Gastroesophageal sphincter (tissue), 3 donors: ENCODE data around the gene IRF8.

ENCODE experiments used
- EP300 ChIP-seq: sonication (generic); formaldehyde crosslinking; IDR thresholded peaks from one replicate; pipeline ENCODE4 v1.6.1; 2017; ENCODE audit warnings: antibody characterized with exemption, mild to moderate bottlenecking
- POLR2A ChIP-seq, 2 donors: fragments of 450-650 bp; IDR thresholded peaks; one replicate each; pipeline ENCODE4 v1.6.1; 2017; ENCODE audit warnings: antibody characterized with exemption in 2 of 2, mild to moderate bottlenecking in 2 of 2, moderate library complexity in 1 of 2
- POLR2AphosphoS5 ChIP-seq: sonication (generic); formaldehyde crosslinking; IDR thresholded peaks from one replicate; pipeline ENCODE4 v1.6.1; 2017; ENCODE audit warnings: antibody characterized with exemption
- TF ChIP-seq, protein P1 (sequence below), 4 experiments: fragments of 200-600 bp in 2 of 4; fragments of 450-650 bp in 2 of 4; sonication (generic) in 1 of 4; IDR thresholded peaks; one replicate each; pipeline ENCODE4 v1.5.1; 2017 to 2019; ENCODE audit warnings: antibody characterized with exemption in 4 of 4, mild to moderate bottlenecking in 2 of 4, moderate library complexity in 2 of 4

DNA sequence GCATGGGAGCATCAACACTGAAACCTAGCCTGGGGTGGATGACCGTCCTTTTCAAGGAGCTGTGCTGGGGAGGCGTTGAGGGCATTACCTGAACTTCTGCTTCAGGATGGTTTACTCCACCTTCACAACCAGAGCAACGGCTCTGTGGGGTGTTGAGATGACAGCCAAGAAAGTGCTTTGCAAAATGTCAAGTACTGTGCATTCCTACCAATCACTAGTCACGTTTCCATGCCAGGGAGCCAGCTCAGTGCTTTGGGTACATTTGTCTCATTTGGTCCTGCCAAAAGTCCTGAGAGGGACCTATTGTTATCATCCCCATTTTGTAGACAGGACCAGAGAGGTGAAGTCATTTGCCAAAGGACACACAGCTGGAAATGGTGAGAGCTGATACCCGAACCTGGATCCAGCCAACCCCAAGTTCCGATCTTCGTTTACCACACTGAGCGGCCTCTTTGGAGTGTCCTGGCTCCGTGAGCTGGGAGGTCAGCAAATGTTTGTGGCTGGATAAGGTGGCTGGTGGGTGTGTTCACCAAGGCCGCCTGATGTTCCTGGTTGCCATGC is 61.6 kb downstream of the IRF8 start:
- TF ChIP-seq, protein P1, sequence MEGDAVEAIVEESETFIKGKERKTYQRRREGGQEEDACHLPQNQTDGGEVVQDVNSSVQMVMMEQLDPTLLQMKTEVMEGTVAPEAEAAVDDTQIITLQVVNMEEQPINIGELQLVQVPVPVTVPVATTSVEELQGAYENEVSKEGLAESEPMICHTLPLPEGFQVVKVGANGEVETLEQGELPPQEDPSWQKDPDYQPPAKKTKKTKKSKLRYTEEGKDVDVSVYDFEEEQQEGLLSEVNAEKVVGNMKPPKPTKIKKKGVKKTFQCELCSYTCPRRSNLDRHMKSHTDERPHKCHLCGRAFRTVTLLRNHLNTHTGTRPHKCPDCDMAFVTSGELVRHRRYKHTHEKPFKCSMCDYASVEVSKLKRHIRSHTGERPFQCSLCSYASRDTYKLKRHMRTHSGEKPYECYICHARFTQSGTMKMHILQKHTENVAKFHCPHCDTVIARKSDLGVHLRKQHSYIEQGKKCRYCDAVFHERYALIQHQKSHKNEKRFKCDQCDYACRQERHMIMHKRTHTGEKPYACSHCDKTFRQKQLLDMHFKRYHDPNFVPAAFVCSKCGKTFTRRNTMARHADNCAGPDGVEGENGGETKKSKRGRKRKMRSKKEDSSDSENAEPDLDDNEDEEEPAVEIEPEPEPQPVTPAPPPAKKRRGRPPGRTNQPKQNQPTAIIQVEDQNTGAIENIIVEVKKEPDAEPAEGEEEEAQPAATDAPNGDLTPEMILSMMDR (IDR thresholded peaks at IDR 0.05): no peak
- TF ChIP-seq POLR2AphosphoS5 (no peak), POLR2A (IDR thresholded peaks at IDR 0.05) (no peak), EP300 (no peak)
